H9 (cell line): ENCODE measurements around the gene ANK3. TPM values are rescaled to one million over a fixed set of nuclear protein-coding genes. Genes with fewer than 3 reads are reported as not detected.

Experiments used
- DNase-seq: peaks from one replicate; pipeline ENCODE4 v3.0.0-alpha.2; 2017
- H2AFZ ChIP-seq: one replicate; pipeline ENCODE4 v1.6.1; 2013; ENCODE audit warnings: mild to moderate bottlenecking, low read length, control low read depth, moderate library complexity
- H2AK5ac ChIP-seq: 2 replicates; pipeline ENCODE4 v1.6.1; 2013; ENCODE audit warnings: low read length, control low read depth, mixed read lengths; ENCODE audit not compliant: insufficient read length
- H2BK120ac ChIP-seq: one replicate; pipeline ENCODE4 v1.6.1; 2013; ENCODE audit warnings: low read depth, mild to moderate bottlenecking, low read length, control low read depth, inconsistent platforms; ENCODE audit not compliant: poor library complexity, severe bottlenecking
- H2BK12ac ChIP-seq: 2 replicates; pipeline ENCODE4 v1.6.1; 2013; ENCODE audit warnings: low read length, control low read depth, mixed read lengths, low read depth; ENCODE audit not compliant: insufficient read length
- H2BK15ac ChIP-seq: 2 replicates; pipeline ENCODE4 v1.6.1; 2013; ENCODE audit warnings: low read depth, low read length, control low read depth
- H2BK20ac ChIP-seq: one replicate; pipeline ENCODE4 v1.6.1; 2013; ENCODE audit warnings: low read depth, mild to moderate bottlenecking, low read length, control low read depth, inconsistent platforms; ENCODE audit not compliant: poor library complexity, severe bottlenecking
- H2BK5ac ChIP-seq: 2 replicates; pipeline ENCODE4 v1.6.1; 2013; ENCODE audit warnings: low read length, control low read depth, mixed read lengths; ENCODE audit not compliant: insufficient read length
- H3K14ac ChIP-seq: 2 replicates; pipeline ENCODE4 v1.6.1; 2013; ENCODE audit warnings: low read length, control low read depth; ENCODE audit not compliant: insufficient read depth
- H3K18ac ChIP-seq: 2 replicates; pipeline ENCODE4 v1.6.1; 2013; ENCODE audit warnings: low read depth, mild to moderate bottlenecking, mixed read lengths, low read length, control low read depth; ENCODE audit not compliant: insufficient read length
- H3K23ac ChIP-seq: 2 replicates; pipeline ENCODE4 v1.6.1; 2013; ENCODE audit warnings: low read length, control low read depth, mixed read lengths, low read depth; ENCODE audit not compliant: insufficient read length
- H3K23me2 ChIP-seq: 2 replicates; pipeline ENCODE4 v1.6.1; 2013; ENCODE audit warnings: low read depth, mild to moderate bottlenecking, mixed read lengths, low read length, control low read depth; ENCODE audit not compliant: insufficient read length, poor library complexity, severe bottlenecking
- H3K27ac ChIP-seq: 2 replicates; pipeline ENCODE4 v1.5.1; 2013; ENCODE audit warnings: low read length, control low read depth, mixed read lengths, low read depth; ENCODE audit not compliant: insufficient read length
- H3K27me3 ChIP-seq: 2 replicates; pipeline ENCODE4 v1.6.1; 2013; ENCODE audit warnings: low read length, control low read depth, inconsistent platforms; ENCODE audit not compliant: insufficient read depth
- H3K4ac ChIP-seq: 2 replicates; pipeline ENCODE4 v1.6.1; 2013; ENCODE audit warnings: low read depth, mild to moderate bottlenecking, control low read depth, inconsistent platforms, low read length, moderate library complexity
- H3K4me1 ChIP-seq: 2 replicates; pipeline ENCODE4 v1.6.1; 2013; ENCODE audit warnings: low read length, control low read depth, inconsistent platforms; ENCODE audit not compliant: insufficient read depth
- H3K4me2 ChIP-seq: 2 replicates; pipeline ENCODE4 v1.6.1; 2013; ENCODE audit warnings: low read length, control low read depth, mixed read lengths; ENCODE audit not compliant: insufficient read length, insufficient read depth
- H3K56ac ChIP-seq: 2 replicates; pipeline ENCODE4 v1.6.1; 2013; ENCODE audit warnings: low read depth, mild to moderate bottlenecking, mixed read lengths, low read length, control low read depth; ENCODE audit not compliant: insufficient read length
- H3K79me1 ChIP-seq: 2 replicates; pipeline ENCODE4 v1.6.1; 2013; ENCODE audit warnings: low read depth, mild to moderate bottlenecking, moderate library complexity, low read length, control low read depth, inconsistent platforms; ENCODE audit not compliant: insufficient read depth, poor library complexity, severe bottlenecking
- H3K79me2 ChIP-seq: 2 replicates; pipeline ENCODE4 v1.6.1; 2013; ENCODE audit warnings: low read length, control low read depth, inconsistent platforms; ENCODE audit not compliant: insufficient read depth
- H3K9ac ChIP-seq: 2 replicates; pipeline ENCODE4 v1.6.1; 2013; ENCODE audit warnings: low read length, control low read depth, mixed read lengths; ENCODE audit not compliant: insufficient read length; ENCODE audit errors: extremely low read depth
- H3K9me3 ChIP-seq: one replicate; pipeline ENCODE4 v1.6.1; 2013; ENCODE audit warnings: low read depth, low read length, inconsistent platforms; ENCODE audit not compliant: control insufficient read depth
- H3T11ph ChIP-seq: one replicate; pipeline ENCODE4 v1.6.1; 2013; ENCODE audit warnings: mild to moderate bottlenecking, low read length, control low read depth, inconsistent platforms
- H4K20me1 ChIP-seq: one replicate; pipeline ENCODE4 v1.6.1; 2013; ENCODE audit not compliant: control insufficient read depth, insufficient read length, insufficient read depth
- H4K5ac ChIP-seq: 2 replicates; pipeline ENCODE4 v1.6.1; 2013; ENCODE audit warnings: low read depth, mild to moderate bottlenecking, mixed read lengths, low read length, control low read depth; ENCODE audit not compliant: insufficient read length
- H4K8ac ChIP-seq: replicated peaks from 2 replicates; pipeline ENCODE4 v1.6.1; 2013; ENCODE audit warnings: low read length, control low read depth, mixed read lengths, low read depth; ENCODE audit not compliant: insufficient read length
- H4K91ac ChIP-seq: 2 replicates; pipeline ENCODE4 v1.6.1; 2013; ENCODE audit warnings: low read depth, mild to moderate bottlenecking, moderate library complexity, mixed read lengths, low read length, control low read depth; ENCODE audit not compliant: insufficient read length
- H3K27ac Mint-ChIP-seq, 3 experiments: 2 replicates in 2 of 3; 3 replicates in 1 of 3; pipeline ENCODE4 v1.8.0; 2020 to 2021; ENCODE audit warnings: mixed read lengths in 3 of 3, mild to moderate bottlenecking in 1 of 3, moderate library complexity in 1 of 3
- H3K27me3 Mint-ChIP-seq: 2 replicates; pipeline ENCODE4 v1.8.0; 2021; ENCODE audit warnings: low read depth, mild to moderate bottlenecking, moderate library complexity, mixed read lengths
- H3K36me3 Mint-ChIP-seq, 3 experiments: 2 replicates in 2 of 3; 3 replicates in 1 of 3; pipeline ENCODE4 v1.8.0; 2020 to 2021; ENCODE audit warnings: low read depth in 3 of 3, mixed read lengths in 3 of 3; ENCODE audit not compliant: insufficient read depth in 1 of 3
- H3K4me1 Mint-ChIP-seq, 2 experiments: 2 replicates each; pipeline ENCODE4 v1.8.0; 2020; ENCODE audit warnings: mixed read lengths in 2 of 2
- H3K4me3 Mint-ChIP-seq, 2 experiments: 2 replicates in 1 of 2; 3 replicates in 1 of 2; pipeline ENCODE4 v1.8.0; 2020 to 2021; ENCODE audit warnings: mild to moderate bottlenecking in 2 of 2, mixed read lengths in 2 of 2, moderate library complexity in 1 of 2
- H3K9me3 Mint-ChIP-seq, 2 experiments: 2 replicates in 1 of 2; 3 replicates in 1 of 2; pipeline ENCODE4 v1.8.0; 2020; ENCODE audit warnings: mild to moderate bottlenecking in 2 of 2, mixed read lengths in 2 of 2, moderate library complexity in 1 of 2
- WGBS: extraction: QIAGEN DNeasy Blood & Tissue Kit; methylation state at CpG from one replicate; pipeline ENCODE4 v1.1.7; 2013; ENCODE audit warnings: missing lambda C conversion rate, low lambda C conversion rate, mixed read lengths; ENCODE audit not compliant: insufficient read length; ENCODE audit errors: extremely low coverage; 5-methylcytosine and 5-hydroxymethylcytosine counted together
- total RNA-seq: library from RNA; stranded (reverse); gene quantifications from 2 replicates; pipeline ENCODE4 v1.2.1, GENCODE V29; 2021
- TF ChIP-seq, protein P1 (sequence below): fragments of 200-600 bp; sonication (generic); conservative IDR thresholded peaks from 3 replicates; pipeline ENCODE4 v1.8.0; 2021; ENCODE audit warnings: antibody characterized with exemption, mild to moderate bottlenecking

The ANK3 gene
- total RNA-seq, 1 experiment from 2014 or later: 59.6 TPM

DNA sequence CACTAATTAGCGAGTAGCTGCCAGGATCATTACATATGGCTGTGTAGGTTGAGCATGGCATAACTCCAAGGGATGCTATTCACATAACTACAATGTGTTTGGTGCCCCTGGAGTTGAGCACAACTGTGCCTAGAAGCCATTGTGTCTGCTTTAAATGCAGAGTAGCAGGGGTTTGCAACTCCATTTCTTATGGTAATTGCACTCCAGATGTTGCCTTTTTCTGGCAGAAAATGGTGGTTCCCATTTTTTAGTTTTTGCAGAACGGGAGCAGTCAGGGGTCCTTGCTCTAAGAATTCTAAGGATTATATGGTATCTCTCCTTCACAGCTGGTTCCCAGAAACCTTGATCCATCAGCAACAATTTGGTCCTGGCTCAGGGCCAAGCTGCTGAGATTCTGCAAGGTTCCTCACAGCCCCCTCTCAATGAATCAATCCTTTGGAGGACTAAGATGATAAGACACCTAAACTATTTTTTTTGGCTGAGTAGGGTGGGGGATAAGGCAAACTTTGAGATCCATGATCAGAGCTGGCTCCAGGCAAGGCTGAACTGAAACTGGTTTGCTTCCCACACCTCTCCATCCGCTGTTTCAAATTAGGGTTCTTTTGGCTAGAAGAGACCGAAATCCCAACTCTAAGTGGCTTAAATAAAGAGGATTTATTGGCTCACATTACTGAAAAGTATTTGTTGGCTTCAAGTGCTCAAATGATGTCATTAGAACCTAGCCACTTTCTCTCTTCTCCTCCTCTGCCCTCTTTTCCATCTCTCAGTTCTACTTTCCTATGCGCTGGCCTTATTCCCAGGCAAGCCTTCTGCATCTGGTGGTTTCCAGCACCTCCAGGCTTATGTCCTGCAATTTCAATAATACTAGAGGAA lies 385.8 kb downstream of the ANK3 start:
- H3K36me3 Mint-ChIP-seq: peaks cover 1 to 26% (median 9%) of the 10 kb centered on the region in 3 experiments; a peak in 6 of 7 replicates
- no peak overlapping the region for H3K27ac ChIP-seq
- peaks cover 18 to 22% of the 10 kb centered on the region in 2 experiments for H3K4me1 Mint-ChIP-seq
- H3K4me2 ChIP-seq: peak overlapping the region; percentile 1
- peak; percentile 46 for DNase-seq
- H3K4ac ChIP-seq: no peak overlapping the region
- peaks cover 8 to 13% of the 10 kb centered on the region in 2 experiments; a peak in 4 of 5 replicates for H3K9me3 Mint-ChIP-seq
- no peaks in the 10 kb centered on the region for H4K20me1 ChIP-seq
- no peak overlapping the region for H2BK5ac ChIP-seq
- no peaks in the 10 kb centered on the region for H3K79me1 ChIP-seq
- no peaks in the 10 kb centered on the region for H3K9me3 ChIP-seq
- WGBS: no CpG with 5 or more reads among the region's 5 CpGs
- no peaks in the 10 kb centered on the region for H3K27me3 ChIP-seq
- H4K91ac ChIP-seq: no peak overlapping the region
- H3K79me2 ChIP-seq: no peaks in the 10 kb centered on the region
- TF ChIP-seq, protein P1, sequence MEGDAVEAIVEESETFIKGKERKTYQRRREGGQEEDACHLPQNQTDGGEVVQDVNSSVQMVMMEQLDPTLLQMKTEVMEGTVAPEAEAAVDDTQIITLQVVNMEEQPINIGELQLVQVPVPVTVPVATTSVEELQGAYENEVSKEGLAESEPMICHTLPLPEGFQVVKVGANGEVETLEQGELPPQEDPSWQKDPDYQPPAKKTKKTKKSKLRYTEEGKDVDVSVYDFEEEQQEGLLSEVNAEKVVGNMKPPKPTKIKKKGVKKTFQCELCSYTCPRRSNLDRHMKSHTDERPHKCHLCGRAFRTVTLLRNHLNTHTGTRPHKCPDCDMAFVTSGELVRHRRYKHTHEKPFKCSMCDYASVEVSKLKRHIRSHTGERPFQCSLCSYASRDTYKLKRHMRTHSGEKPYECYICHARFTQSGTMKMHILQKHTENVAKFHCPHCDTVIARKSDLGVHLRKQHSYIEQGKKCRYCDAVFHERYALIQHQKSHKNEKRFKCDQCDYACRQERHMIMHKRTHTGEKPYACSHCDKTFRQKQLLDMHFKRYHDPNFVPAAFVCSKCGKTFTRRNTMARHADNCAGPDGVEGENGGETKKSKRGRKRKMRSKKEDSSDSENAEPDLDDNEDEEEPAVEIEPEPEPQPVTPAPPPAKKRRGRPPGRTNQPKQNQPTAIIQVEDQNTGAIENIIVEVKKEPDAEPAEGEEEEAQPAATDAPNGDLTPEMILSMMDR: no peak
- H3K27ac Mint-ChIP-seq: peak overlapping the region in 1 of 3 experiments; percentile 97; a peak in 5 of 7 replicates
- H3K4me3 Mint-ChIP-seq: peak overlapping the region in 1 of 2 experiments; percentile 4; a peak in 1 of 5 replicates
- H2BK15ac ChIP-seq: no peak overlapping the region
- H3K14ac ChIP-seq: no peak overlapping the region
- no peak overlapping the region for H2BK120ac ChIP-seq
- H3K27me3 Mint-ChIP-seq: no peaks in the 10 kb centered on the region
- no peak overlapping the region for H3K56ac ChIP-seq
- no peak overlapping the region for H3K18ac ChIP-seq
- H3K4me1 ChIP-seq: peaks cover 10% of the 10 kb centered on the region; the same call in 1 of the 2 replicates
- no peak overlapping the region for H2BK20ac ChIP-seq
- no peak overlapping the region for H4K8ac ChIP-seq
- no peaks in the 10 kb centered on the region for H3K23me2 ChIP-seq
- H2AK5ac ChIP-seq: no peak overlapping the region
- H2AFZ ChIP-seq: no peak overlapping the region
- H4K5ac ChIP-seq: no peak overlapping the region
- no peak overlapping the region for H3K9ac ChIP-seq
- H2BK12ac ChIP-seq: no peak overlapping the region
- no peak overlapping the region for H3T11ph ChIP-seq
- no peak overlapping the region for H3K23ac ChIP-seq
